HG02623 (cell line): Measurements from ENCODE around the gene SLC12A4.

ENCODE experiments used
- ATAC-seq: cut with Tn5 transposase; IDR thresholded peaks from one replicate; pipeline ENCODE4 v1.9.1; 2021; ENCODE audit warnings: moderate library complexity; ENCODE audit not compliant: unreplicated experiment

The SLC12A4 gene

GRCh38 chr16:67902831-67903230 is 65.6 kb downstream of the SLC12A4 start:
- no peak for ATAC-seq

- ATAC-seq, result no peak
Observed at GRCh38 chr16:67901734-67902133, 66.7 kb downstream of the SLC12A4 start.

GRCh38 chr16:67897231-67897630 is 71.2 kb downstream of the SLC12A4 start:
- no peak for ATAC-seq

DNA sequence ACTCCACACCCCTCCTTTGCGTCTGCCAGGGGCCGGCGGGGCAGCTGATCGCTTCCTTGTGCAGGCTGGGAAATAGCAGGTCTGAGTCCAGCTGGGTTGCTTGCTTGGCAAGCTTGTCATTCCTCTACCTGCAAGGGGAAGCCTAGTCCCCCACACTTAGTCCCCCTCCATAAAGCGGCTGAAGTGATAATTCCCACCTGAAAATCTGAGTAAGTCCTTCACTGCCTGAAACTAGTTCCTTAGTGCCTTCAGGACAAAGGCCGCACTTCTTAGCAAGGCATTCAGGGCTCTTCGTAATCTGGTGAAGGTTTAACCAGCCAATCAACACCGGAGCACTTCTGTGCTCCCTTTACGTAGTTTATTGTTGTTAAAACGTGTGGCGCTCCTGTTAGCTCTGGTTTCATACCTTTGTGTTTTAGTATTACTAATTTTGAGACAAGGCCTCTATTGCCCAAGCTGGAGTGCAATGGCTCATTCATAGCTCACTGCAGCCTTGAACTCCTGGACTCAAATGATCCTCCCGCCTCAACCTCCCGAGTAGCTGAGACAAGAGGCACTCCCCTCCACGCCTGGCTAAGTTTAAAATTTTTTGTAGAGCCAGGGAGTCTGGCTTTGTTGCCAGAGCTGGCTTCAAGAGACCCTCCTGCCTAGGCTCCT is 74.6 kb downstream of the SLC12A4 start:
- no peak for ATAC-seq
